ENCODE data around the gene CDKN1B.

Gene CDKN1B

GRCh38 chr12:12745576-12746211 lies 28.5 kb downstream of the CDKN1B start:
- in situ Hi-C loops (cut with MboI; ENCODE audit: low sequenced_read_pairs), result no loop called here

- in situ Hi-C loops (cut with MboI; ENCODE audit: low sequenced_read_pairs), result no loop called here
Measured at GRCh38 chr12:12747278-12747677, 30.1 kb downstream of the CDKN1B start.

GRCh38 chr12:12748044-12748443 lies 30.9 kb downstream of the CDKN1B start:
- in situ Hi-C loops (cut with MboI; ENCODE audit: low sequenced_read_pairs), result no loop called here

- in situ Hi-C loops (cut with MboI; ENCODE audit: low sequenced_read_pairs), result no loop called here
Measured at GRCh38 chr12:12749433-12749832, 32.3 kb downstream of the CDKN1B start.

- in situ Hi-C loops (cut with MboI; ENCODE audit: low sequenced_read_pairs), result no loop called here
Measured at GRCh38 chr12:12755923-12756322, 38.8 kb downstream of the CDKN1B start.

GRCh38 chr12:12757121-12757520 lies 40.0 kb downstream of the CDKN1B start:
- in situ Hi-C loops (cut with MboI; ENCODE audit: low sequenced_read_pairs), result no loop called here

GRCh38 chr12:12759234-12759915 lies 42.2 kb downstream of the CDKN1B start:
- in situ Hi-C loops (cut with MboI; ENCODE audit: low sequenced_read_pairs), result no loop called here

GRCh38 chr12:12764824-12765223 lies 47.7 kb downstream of the CDKN1B start:
- in situ Hi-C loops (cut with MboI; ENCODE audit: low sequenced_read_pairs), result no loop called here

- in situ Hi-C loops (cut with MboI; ENCODE audit: low sequenced_read_pairs), result no loop called here
Measured at GRCh38 chr12:12770262-12770661, 53.1 kb downstream of the CDKN1B start.
